ENCODE results near the gene TBC1D1. TPM values are rescaled to one million over a fixed set of nuclear protein-coding genes. Genes with fewer than 3 reads are reported as not detected.

The TBC1D1 gene
- total RNA-seq, 1 donor from 2014 or later = 104 TPM

- peak; percentile 56 for DNase-seq (ENCODE audit: low spot score)
Measured at GRCh38 chr4:38045289-38045988, 154.6 kb downstream of the TBC1D1 start.

- DNase-seq (ENCODE audit: low spot score) = peak; percentile 77
Measured at GRCh38 chr4:38046727-38047489, 156.0 kb downstream of the TBC1D1 start.

- no peak for DNase-seq (ENCODE audit: low spot score)
Measured at GRCh38 chr4:38049545-38050170, 158.8 kb downstream of the TBC1D1 start.

- DNase-seq (ENCODE audit: low spot score) = peak; percentile 82
Measured at GRCh38 chr4:38050560-38051350, 159.9 kb downstream of the TBC1D1 start.

- DNase-seq (ENCODE audit: low spot score) = no peak
Measured at GRCh38 chr4:38055566-38055965, 164.7 kb downstream of the TBC1D1 start.

- DNase-seq (ENCODE audit: low spot score) = no peak
Measured at GRCh38 chr4:38056011-38056685, 165.3 kb downstream of the TBC1D1 start.

- DNase-seq (ENCODE audit: low spot score) = no peak
Measured at GRCh38 chr4:38058151-38058550, 167.3 kb downstream of the TBC1D1 start.

- DNase-seq (ENCODE audit: low spot score) = peak; percentile 92
Measured at GRCh38 chr4:38060829-38061431, 170.0 kb downstream of the TBC1D1 start.

GRCh38 chr4:38062088-38062775 lies 171.3 kb downstream of the TBC1D1 start:
- peak; percentile 91 for DNase-seq (ENCODE audit: low spot score)

GRCh38 chr4:38062776-38063097 lies 171.9 kb downstream of the TBC1D1 start:
- no peak for DNase-seq (ENCODE audit: low spot score)

GRCh38 chr4:38065176-38065575 lies 174.3 kb downstream of the TBC1D1 start:
- no peak for DNase-seq (ENCODE audit: low spot score)

GRCh38 chr4:38065900-38066299 lies 175.0 kb downstream of the TBC1D1 start:
- no peak for DNase-seq (ENCODE audit: low spot score)

- no peak for DNase-seq (ENCODE audit: low spot score)
Measured at GRCh38 chr4:38067499-38067898, 176.6 kb downstream of the TBC1D1 start.

GRCh38 chr4:38068107-38068506 lies 177.2 kb downstream of the TBC1D1 start:
- DNase-seq (ENCODE audit: low spot score) = no peak

GRCh38 chr4:38069271-38069760 lies 178.4 kb downstream of the TBC1D1 start:
- peak; percentile 93 for DNase-seq (ENCODE audit: low spot score)

GRCh38 chr4:38071801-38072431 lies 181.0 kb downstream of the TBC1D1 start:
- no peak for DNase-seq (ENCODE audit: low spot score)

GRCh38 chr4:38072578-38072977 lies 181.7 kb downstream of the TBC1D1 start:
- DNase-seq (ENCODE audit: low spot score) = no peak

- DNase-seq (ENCODE audit: low spot score) = no peak
Measured at GRCh38 chr4:38073596-38074234, 182.8 kb downstream of the TBC1D1 start.
